Fibroblast of lung (primary cell): ENCODE data around the gene GADL1.

Source experiments
- CTCF ChIP-seq, 2 donors: IDR thresholded peaks in 1 of 2; conservative IDR thresholded peaks in 1 of 2; 1 replicate in 1 of 2; 2 replicates in 1 of 2; pipeline ENCODE4 v1.5.1; 2011 to 2012; ENCODE audit warnings: low read length in 2 of 2, control low read depth in 1 of 2, inconsistent platforms in 1 of 2, low read depth in 1 of 2, mild to moderate bottlenecking in 1 of 2
- EZH2 ChIP-seq: IDR thresholded peaks from 2 replicates; pipeline ENCODE4 v1.5.1; 2012; ENCODE audit warnings: low read length, control low read depth, mild to moderate bottlenecking; ENCODE audit errors: missing control alignments

GRCh38 chr3:30813734-30814133 is 80.7 kb downstream of the GADL1 start:
- TF ChIP-seq CTCF (conservative IDR thresholded peaks at IDR 0.05 in 1 of 2, IDR thresholded peaks at IDR 0.05 in 1 of 2; ENCODE audit: low read depth in 1 of 2, low read length in 2 of 2): no peak
- TF ChIP-seq EZH2: no peak
